Osteoblast (primary cell): ENCODE measurements around the gene FIZ1. TPM values are rescaled to one million over a fixed set of nuclear protein-coding genes. Genes with fewer than 3 reads are reported as not detected.
A peak's percentile ranks its signal among the peaks of the same experiment; 100 is the strongest.

Experiments
- DNase-seq: peaks from one replicate; pipeline ENCODE4 v3.0.0; 2011; ENCODE audit warnings: low spot score, mixed read lengths; ENCODE audit not compliant: insufficient read length; ENCODE audit errors: missing footprints
- H2AFZ ChIP-seq: 2 replicates; pipeline ENCODE4 v1.6.0; 2011; ENCODE audit warnings: mild to moderate bottlenecking, low read length
- H3K27ac ChIP-seq: 2 replicates; pipeline ENCODE4 v1.5.1; 2011; ENCODE audit warnings: mild to moderate bottlenecking, low read depth, low read length, moderate library complexity
- H3K27me3 ChIP-seq: 2 replicates; pipeline ENCODE4 v1.6.0; 2012; ENCODE audit warnings: mild to moderate bottlenecking, control low read depth, inconsistent platforms, low read length, moderate library complexity; ENCODE audit not compliant: insufficient read depth
- H3K36me3 ChIP-seq: 2 replicates; pipeline ENCODE4 v1.5.1; 2011; ENCODE audit warnings: mild to moderate bottlenecking, low read length, control low read depth, moderate library complexity; ENCODE audit not compliant: insufficient read depth
- H3K4me1 ChIP-seq: 2 replicates; pipeline ENCODE4 v1.5.1; 2011; ENCODE audit warnings: mild to moderate bottlenecking, low read length, control low read depth, moderate library complexity; ENCODE audit not compliant: insufficient read depth
- H3K4me2 ChIP-seq: 2 replicates; pipeline ENCODE4 v1.6.0; 2011; ENCODE audit warnings: mild to moderate bottlenecking, low read length; ENCODE audit not compliant: insufficient read depth
- H3K4me3 ChIP-seq: fragments of 200-600 bp; sonication (generic); 3 replicates; pipeline ENCODE4 v1.5.1; 2012; ENCODE audit warnings: mild to moderate bottlenecking, low read length, inconsistent platforms; ENCODE audit not compliant: insufficient read depth
- H3K79me2 ChIP-seq: 2 replicates; pipeline ENCODE4 v1.6.0; 2012; ENCODE audit warnings: mild to moderate bottlenecking, low read length, control low read depth, inconsistent platforms; ENCODE audit not compliant: insufficient read depth
- H3K9me3 ChIP-seq: 2 replicates; pipeline ENCODE4 v1.5.1; 2011; ENCODE audit warnings: low read depth, low read length, control low read depth
- H4K20me1 ChIP-seq: 2 replicates; pipeline ENCODE4 v1.6.0; 2012; ENCODE audit warnings: mild to moderate bottlenecking, low read length, control low read depth; ENCODE audit not compliant: insufficient read depth
- total RNA-seq: library from RNA; depleted of rRNA; stranded (reverse); fragments of >200 nt; gene quantifications from 2 replicates; pipeline ENCODE4 v1.2.3, GENCODE V29; 2012
- TF ChIP-seq, protein P1 (sequence below): IDR thresholded peaks from 2 replicates; pipeline ENCODE4 v1.5.1; 2011; ENCODE audit warnings: mild to moderate bottlenecking, low read depth, low read length, moderate library complexity; ENCODE audit errors: extremely low read depth

The FIZ1 gene
- total RNA-seq, 1 donor, result 3.6 TPM

DNA sequence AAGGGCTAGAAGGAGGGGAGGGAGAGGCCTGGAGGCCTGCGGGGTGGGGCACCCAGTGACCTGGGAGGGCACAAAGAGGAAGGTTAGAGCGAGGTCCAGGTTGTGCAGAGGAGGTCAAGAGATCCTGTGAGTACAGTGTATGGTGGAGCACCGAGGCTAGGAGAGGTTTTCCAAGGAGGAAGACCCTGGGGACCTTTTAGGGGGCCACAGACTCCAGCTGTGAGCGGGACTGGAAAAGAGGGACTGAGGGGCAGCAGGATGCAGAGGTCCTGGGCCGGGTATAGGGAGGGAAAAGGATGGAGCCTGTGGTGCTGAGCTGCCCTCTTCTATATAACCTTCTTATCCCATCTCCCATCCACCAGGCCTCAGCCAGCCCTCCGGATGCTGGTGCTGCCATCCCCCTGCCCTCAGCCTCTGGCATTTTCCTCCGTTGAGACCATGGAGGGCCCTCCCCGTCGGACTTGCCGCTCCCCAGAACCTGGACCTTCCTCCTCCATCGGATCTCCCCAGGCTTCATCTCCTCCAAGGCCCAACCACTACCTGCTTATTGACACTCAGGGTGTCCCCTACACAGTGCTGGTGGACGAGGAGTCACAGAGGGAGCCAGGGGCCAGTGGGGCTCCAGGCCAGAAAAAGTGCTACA, 45.0 kb upstream of the FIZ1 start:
- Histone ChIP-seq H3K27me3 (no peaks in the 10 kb centered on the region), H3K9me3 (no peaks in the 10 kb centered on the region), H3K27ac (peak overlapping the region; percentile 72), H4K20me1 (no peaks in the 10 kb centered on the region), H3K4me1 (peaks cover 36% of the 10 kb centered on the region), H3K36me3 (peaks cover 15% of the 10 kb centered on the region), H3K4me2 (peak overlapping the region; percentile 98), H2AFZ (no peak overlapping the region), H3K79me2 (peaks cover 34% of the 10 kb centered on the region), H3K4me3 (peak overlapping the region; percentile 85)
- TF ChIP-seq, protein P1, sequence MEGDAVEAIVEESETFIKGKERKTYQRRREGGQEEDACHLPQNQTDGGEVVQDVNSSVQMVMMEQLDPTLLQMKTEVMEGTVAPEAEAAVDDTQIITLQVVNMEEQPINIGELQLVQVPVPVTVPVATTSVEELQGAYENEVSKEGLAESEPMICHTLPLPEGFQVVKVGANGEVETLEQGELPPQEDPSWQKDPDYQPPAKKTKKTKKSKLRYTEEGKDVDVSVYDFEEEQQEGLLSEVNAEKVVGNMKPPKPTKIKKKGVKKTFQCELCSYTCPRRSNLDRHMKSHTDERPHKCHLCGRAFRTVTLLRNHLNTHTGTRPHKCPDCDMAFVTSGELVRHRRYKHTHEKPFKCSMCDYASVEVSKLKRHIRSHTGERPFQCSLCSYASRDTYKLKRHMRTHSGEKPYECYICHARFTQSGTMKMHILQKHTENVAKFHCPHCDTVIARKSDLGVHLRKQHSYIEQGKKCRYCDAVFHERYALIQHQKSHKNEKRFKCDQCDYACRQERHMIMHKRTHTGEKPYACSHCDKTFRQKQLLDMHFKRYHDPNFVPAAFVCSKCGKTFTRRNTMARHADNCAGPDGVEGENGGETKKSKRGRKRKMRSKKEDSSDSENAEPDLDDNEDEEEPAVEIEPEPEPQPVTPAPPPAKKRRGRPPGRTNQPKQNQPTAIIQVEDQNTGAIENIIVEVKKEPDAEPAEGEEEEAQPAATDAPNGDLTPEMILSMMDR, result no peak
- DNase-seq, result peak; percentile 89

DNA sequence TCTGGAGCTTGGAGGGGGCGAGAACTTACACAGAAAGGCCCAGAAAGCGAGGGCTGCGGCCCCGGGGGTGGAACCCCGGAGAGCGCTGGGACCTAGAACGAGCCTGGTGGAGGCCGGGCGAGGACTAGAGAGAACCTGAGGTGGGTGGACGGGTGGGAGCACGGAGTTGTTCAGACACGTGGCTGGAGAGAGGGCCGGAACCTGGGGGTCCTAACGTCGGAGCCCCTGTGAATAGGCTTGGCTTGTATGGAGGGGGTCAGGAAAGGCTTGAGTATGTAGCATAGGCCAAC, 44.5 kb upstream of the FIZ1 start:
- Histone ChIP-seq H3K27ac (peak overlapping the region; percentile 72), H4K20me1 (no peaks in the 10 kb centered on the region), H3K9me3 (no peaks in the 10 kb centered on the region), H3K4me3 (peak overlapping the region; percentile 85), H3K4me1 (peaks cover 36% of the 10 kb centered on the region), H2AFZ (no peak overlapping the region), H3K36me3 (peaks cover 15% of the 10 kb centered on the region), H3K27me3 (no peaks in the 10 kb centered on the region), H3K4me2 (peak overlapping the region; percentile 98), H3K79me2 (peaks cover 38% of the 10 kb centered on the region)
- TF ChIP-seq, protein P1, result no peak
- peak; percentile 93 for DNase-seq

DNA sequence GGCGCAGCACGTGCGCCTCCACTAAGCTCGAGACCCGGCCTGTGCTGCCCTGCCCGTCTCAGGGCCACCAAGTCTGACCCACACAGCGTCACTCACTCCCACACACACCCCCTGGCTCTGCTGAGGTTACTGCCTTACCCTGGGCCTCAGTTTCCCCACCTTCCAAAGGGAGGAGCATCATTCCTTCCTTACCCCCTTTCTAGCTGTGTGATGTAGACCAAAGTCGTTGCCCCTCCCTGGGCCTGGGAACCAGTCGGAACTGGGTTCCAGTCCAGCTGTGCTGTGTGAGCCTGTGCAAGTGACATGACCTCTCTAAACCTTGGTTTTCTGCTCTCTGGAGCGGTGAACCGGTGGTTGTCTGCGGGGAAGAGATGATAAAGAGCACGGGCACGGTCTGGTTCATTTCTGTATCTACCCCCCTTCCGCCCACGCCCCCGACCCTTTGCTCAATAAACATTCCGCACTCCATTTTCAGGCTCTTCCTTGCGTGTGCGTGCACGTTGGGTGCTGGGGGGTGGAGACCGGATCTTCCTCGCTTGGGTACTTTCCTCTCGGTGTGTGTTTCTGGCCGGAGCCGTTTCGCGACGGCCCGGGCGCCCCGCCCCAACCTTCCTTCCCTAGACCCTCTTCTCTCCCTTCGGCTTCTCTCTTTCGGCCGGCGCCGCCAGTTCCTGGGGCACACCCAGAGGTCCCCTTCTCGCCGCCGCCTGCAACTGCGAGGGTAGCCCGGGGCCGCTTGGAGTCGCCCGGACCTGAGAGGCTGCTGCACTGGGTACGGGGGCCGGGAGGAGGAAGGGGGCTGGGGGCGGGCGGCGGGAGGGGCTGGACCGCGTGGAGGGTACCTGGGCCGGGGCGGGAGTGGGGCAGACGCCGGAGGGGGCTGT, 43.9 kb upstream of the FIZ1 start, which contains the start of gene ZNF581:
TSS of gene ZNF581 (plus strand) at position 647 of the 884 bp plus-strand sequence. CDS start 923 bp downstream, outside the sequence.
- peak; percentile 99 for DNase-seq
- peak within 1 kb of the TSS; percentile 85 for H3K4me3 ChIP-seq
- peaks cover 32% of the 10 kb centered on the region for H3K4me1 ChIP-seq

More for the DNA sequence above, 43.9 kb upstream of the FIZ1 start, which contains the start of gene ZNF581:
- H3K27ac ChIP-seq, result peak within 1 kb of the TSS; percentile 72
- peak within 1 kb of the TSS; percentile 98 for H3K4me2 ChIP-seq
- peaks cover 15% of the 10 kb centered on the region for H3K36me3 ChIP-seq
- H3K9me3 ChIP-seq, result no peaks in the 10 kb centered on the region
- TF ChIP-seq, protein P1, result no peak
- H4K20me1 ChIP-seq, result no peaks in the 10 kb centered on the region
- H2AFZ ChIP-seq, result peak within 1 kb of the TSS; percentile 59
- no peaks in the 10 kb centered on the region for H3K27me3 ChIP-seq
- H3K79me2 ChIP-seq, result peaks cover 42% of the 10 kb centered on the region
